Stimulated activated naive CD4-positive, alpha-beta T cell treated with Interleukin-2 at 50 U/mL for 16 hours (primary cell): ENCODE data around the gene SHROOM4.

Experiments
- DNase-seq: peaks from one replicate; lab custom pipeline; 2025; lab: John Stamatoyannopoulos, UW

The SHROOM4 gene

DNA sequence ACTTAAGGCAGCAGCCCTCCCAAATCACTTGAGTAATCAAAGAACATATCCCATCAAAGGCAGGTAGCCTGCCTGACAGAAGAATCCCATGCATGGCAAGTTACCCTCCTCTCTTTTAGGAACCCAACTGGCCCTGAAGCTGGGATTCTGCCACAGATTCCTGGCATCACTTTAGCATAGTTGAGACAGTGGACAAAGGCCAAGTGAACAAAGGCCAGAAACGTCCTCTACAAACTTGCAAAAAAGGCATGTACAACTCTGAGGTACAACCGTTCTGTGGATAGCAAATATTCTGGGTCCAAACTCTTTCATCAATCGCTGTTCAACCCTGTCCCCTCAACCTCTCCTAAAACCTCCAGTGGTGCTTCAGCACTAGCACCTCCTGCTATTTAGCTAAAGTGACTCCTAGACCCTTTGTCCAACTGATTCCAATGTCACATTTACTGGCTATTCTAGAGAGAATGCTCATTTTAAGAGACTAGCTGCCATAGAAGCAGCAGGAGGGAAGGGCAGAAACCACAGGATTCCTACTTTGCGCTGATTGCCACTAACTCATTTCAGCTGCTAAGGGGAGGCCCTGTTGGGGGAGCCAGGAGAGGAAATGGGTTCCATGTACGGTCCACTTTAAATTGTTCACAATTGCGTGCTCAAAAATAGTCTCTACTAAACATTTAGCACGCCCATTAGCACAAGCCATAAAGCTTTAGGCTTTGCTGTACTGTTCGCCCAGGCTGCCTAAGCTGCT, 105.9 kb downstream of the SHROOM4 start:
- DNase-seq: no peak

DNA sequence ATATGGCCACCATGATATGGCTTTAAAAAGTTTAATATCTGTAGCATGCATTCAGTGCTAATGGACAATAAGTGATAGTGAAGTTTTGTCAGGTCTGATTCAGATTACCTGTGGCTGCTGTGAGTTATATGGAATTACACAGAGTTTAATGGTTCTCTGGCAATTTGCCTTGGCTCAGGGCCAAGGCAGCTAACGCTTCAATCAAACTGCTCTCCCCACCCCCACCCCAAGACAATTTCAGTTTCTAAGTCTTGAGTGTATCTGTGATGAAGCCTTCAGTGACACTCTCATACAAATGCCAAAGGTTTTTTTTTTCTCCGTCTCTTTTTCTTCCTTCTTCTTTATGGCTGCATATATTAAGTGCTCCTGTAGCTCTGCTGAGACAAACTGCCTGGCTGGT, 106.6 kb downstream of the SHROOM4 start:
- DNase-seq: no peak

DNA sequence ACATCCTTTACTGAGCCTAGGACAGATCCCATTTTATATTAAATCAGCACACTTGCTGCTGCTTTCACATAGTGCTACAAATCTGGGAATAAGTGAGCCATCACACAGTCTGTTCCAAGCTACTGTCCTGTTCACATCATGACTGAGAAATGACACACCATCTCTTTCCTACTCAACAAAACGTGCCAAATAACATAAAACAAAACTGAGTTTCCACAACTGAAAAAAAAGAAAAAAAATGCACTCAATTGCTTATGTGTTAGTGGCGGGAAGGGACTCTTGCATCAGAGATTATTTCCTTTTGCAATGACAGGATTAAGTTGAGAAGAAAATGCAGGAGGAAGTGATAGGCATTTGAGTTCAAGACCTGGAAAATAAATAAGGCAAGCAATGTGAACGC, 109.0 kb downstream of the SHROOM4 start:
- no peak for DNase-seq

DNA sequence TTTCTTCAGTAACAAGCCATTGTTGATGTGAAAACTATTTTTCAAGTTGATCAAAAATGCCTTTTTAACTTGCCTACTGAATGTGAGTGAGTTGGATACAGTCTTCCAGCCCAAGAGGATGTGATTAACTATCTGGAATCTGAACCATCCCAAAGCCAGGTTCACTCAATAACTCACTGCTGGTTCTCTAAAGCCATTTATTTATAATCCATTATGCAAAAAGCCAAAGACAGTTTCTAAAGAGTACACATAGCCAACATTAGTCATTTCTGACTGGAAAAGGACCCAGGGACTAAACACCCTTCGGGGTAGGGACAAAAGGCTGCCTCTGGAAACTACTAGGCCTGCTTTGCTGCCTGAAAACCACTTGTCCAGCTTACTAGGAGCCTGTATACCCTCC, 109.6 kb downstream of the SHROOM4 start:
- no peak for DNase-seq

DNA sequence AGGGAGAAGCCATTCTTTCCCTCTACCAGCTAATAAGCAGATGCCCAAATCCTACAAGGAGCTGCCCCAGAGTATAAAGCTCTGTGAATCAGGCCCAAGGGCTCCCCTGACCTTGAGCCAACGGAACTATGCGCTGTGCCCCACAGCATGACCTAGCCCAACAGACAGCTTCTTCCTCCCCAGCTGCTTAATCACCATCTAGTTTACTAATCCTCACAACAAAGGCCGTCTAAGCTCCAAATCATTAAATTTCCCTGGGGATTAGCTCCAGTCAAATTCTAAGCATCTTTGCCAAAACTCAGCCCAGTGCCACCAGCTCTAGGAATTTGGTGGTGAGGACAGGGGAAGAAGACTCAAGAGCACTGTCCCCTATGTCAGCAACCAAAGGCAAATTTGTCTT, 113.1 kb downstream of the SHROOM4 start:
- no peak for DNase-seq

DNA sequence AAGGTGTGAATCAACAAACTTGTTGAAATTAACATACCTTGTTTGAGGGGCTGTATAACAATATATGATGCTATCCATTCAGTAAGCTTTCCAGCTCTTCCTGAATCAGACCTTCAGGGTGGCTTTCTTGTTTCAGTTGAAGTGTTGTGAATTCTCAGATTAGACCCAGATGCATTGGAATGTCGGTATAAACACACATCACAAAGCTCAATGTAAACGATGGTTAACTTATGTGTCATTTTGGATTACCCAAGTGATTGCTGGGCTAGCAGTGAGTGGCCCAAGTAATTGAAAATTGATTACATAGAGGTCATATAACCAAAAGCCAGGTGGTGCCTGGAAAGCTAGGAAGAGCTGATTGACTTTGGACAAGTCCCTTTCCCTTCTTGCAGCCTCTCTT, 115.0 kb downstream of the SHROOM4 start:
- DNase-seq: no peak

DNA sequence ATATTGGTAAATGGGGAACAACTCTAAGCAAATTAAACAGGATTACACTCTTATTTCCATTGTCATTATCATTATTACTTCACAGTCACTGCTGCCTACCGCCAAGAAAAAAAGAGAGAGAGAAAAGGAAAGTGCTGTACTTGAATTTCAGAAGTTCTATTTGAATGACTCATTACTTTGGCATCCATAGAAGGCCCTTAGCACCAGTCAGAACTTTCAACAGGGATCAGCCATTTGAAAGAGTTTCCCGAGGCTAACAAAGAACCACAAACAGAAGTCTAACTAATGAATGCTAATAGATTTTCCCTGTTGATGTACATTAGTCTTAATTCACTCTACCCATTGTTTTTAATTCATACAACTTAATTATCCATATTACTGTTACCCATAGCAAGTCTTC, 116.3 kb downstream of the SHROOM4 start:
- no peak for DNase-seq

DNA sequence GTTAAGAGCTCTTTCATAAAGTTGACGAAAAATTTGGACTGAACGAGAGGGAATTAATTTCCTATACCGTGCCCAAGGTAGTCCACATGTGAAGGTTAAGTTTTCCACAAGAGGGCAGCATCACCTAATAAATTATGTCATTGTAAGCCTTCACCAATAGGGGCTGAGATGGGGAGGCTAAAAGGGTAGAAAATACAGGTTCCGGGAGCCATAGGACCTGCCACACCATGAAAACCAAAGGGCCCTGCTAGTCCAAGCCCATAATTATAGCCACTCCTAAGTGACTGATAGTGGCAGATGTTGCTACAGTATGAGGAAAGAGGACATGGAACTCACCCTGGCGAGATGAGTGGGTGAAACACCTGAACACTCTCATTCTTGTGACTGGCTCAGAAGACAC, 122.2 kb downstream of the SHROOM4 start:
- no peak for DNase-seq

DNA sequence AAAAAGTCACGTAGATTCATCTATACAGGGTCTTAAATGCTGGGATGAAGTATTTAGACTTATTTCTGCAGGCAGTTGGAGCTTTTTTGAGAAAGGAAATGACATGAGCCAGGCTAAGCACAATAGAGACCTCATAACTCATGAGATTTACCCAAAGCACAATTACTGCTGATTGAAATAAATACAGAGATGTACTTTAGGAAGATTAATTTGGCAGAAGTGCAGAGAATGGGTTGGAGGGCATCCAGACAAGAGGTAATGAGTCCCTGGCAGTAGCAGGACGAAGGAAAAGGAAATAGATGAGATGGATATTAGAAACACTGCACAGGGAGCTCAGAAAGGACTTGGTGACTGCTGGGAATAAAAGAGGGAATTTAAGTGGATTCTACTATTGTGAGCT, 129.1 kb downstream of the SHROOM4 start:
- DNase-seq: no peak

DNA sequence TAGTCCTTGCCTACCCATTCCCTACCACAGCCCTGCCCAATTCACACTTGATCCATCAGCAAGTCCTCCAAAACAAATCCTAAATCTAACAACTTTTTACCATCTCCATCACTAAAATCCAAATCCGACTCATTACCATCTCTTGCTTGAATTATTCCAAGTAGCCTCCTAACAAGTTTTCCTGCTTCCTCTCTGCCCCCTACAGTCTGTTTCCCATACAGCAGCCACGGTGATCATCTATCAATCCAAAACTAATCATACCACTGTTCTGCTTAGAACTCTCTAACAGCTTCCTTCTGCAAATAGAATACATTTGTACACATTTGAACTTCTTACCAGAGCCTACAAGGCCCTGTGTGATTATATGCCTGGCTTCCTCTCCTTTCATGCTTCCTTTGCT, 133.0 kb downstream of the SHROOM4 start:
- DNase-seq: no peak

DNA sequence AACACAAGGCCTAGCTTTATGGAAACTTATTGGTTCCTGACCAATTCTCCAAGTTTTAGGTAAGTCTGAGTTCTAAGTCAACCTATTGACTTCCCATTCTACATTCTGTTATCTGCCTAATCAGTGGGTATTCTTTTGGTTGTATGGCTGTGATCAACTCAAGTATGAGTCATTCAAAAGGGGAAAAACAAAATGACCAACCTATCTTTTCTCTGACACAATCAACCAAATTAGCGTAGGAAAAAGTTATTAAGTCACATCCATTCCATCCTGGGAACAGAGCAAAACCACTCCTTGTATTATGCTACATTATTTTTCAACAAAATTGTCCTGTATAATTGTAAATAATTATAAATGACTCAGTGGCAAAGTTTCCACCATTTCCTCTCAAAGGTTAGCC, 136.2 kb downstream of the SHROOM4 start:
- DNase-seq: no peak

DNA sequence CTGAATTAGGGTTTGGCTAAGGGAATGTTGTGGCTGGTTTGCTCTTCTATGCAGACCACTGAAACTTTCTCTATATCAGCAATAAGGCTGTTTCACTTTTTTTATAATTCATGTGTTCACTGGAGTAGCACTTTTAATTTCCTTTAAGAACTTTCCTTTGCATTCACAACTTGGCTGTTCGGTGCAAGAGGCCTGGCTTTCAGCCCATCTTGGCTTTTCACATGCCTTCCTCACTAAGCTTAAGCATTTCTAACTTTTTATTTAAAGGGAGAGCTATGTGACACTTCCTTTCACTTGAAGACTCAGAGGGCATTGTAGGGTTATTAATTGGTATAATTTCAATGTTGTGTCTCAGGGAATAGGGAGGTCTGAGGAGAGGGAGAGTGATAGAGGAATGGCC, 142.3 kb downstream of the SHROOM4 start:
- no peak for DNase-seq

DNA sequence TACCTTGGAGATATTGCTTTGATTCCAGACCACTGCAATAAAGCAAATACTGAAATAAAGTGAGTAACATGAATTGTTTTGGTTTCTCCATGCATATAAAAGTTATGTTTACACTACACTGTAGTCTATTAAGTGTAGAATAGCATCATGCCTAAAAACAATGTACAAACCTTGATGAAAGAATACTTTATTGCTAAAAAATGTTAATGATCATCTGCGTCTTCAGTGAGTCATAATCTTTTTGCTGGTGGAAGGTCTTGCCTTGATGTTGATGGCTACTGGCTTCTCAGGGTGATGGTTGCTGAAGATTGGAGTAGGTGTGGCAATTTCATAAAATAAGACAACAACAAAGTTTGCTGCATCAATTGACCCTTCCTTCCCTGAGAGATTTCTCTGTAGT, 145.1 kb downstream of the SHROOM4 start:
- no peak for DNase-seq

DNA sequence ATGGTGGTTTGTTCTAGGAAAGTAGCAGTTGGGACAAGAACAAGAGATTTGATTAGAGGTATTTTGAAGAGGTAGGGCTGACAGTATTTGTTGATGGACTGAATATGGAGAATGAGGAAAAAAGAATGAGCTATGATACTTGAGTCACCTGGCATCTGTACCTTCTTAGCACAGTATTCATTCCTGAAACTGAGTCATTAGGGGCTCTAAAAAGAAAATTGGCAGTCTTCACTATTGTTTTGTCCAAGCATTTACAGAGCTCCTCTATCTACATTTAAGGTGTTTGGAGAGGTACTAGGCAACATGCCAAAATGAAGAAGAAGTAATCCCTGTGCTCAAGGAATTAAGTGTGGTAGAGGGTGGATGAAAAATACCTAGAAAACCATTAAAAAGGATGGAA, 165.8 kb downstream of the SHROOM4 start:
- no peak for DNase-seq

DNA sequence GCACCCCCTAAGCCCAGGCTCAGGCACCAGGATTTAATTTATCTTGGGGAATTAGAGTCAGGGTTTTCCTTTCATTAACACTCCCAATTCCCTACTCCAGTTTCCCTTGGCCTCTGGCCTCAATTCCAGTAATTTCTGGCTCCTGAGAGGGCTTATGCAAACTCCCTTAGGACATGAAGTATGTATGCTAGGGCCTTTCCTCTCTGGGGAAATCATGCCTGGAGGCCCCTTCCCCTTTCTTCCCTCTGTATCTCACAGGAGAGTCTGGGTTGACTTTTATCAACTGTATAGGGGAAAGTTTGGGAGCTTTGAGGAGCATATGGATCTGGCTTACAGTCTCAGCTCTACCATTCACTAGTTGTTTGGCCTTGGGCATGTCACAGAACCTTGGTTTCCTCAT, 169.5 kb downstream of the SHROOM4 start:
- no peak for DNase-seq

DNA sequence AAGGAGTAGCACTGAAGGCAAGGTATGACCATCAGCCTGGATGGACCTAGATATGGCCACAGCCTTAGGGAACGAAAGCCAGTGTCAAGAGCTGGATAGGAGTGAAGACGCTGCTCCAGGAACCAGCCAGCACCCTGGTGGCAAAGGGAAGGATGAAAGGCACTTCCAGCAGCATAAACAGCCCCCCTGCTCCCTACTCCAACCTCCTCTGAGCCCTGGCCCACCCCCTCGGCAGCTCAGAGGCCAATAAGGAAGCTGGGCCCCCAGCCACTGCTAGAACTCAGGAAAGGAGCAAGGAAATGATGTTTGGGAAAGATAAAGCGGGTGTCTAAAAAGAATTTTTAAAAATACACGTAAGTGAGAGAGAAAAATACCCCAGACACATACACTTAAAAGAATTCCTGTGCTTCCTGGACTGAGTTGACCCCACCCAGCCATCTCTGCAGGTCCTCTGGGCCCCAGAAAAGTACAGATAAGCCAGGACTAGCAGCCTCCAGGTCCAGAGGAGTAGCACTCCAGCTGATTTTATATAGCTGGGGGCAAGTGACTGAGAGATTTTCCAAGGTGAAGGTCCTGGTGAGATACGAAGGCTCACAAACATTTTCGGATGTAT, 170.4 kb downstream of the SHROOM4 start:
- no peak for DNase-seq

DNA sequence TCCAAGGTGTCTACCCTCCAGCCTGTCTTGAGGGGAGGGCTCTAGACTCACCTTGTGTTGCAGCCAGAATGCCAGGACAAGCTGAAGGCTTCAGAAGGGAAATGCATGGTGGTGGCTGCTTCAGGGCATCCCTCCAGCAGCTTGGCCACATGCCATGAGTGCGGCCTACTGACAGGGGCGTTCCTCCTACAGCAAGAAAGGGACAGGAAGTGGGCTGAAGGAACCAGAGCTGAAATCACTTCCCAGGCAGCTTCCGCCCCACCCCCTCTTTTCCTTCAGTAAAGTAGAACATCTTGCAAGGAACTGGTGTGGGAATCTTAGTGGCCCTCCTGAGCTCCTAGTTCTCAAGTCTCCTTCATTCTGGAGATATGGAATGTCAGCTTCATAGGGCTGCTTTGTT, 175.9 kb downstream of the SHROOM4 start:
- no peak for DNase-seq

DNA sequence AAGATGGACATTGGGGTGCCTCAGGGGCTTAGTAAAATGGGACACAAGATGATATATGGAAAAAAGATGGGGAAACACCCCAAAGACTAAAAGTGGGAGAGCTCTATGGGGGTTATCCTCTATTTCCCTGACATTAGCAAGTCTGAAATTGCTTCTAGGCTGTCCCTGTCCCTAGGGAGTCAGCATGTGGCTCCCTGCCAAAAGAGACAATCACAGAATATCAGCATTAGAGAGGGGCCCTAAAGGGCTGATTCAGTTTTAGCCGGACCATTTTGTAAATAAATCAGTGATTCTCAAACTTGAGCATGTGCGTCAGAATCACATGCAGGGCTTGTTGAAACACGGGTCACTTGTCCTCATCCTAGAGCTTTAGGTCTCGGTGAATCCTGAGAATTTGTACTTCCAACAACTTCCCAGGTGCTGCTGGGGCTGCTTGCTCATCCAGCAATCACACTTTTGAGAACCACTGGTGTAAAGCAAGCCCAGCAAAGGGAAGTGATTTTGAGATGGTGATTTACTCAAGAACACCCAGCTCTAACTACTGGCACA, 178.1 kb downstream of the SHROOM4 start:
- DNase-seq: no peak

DNA sequence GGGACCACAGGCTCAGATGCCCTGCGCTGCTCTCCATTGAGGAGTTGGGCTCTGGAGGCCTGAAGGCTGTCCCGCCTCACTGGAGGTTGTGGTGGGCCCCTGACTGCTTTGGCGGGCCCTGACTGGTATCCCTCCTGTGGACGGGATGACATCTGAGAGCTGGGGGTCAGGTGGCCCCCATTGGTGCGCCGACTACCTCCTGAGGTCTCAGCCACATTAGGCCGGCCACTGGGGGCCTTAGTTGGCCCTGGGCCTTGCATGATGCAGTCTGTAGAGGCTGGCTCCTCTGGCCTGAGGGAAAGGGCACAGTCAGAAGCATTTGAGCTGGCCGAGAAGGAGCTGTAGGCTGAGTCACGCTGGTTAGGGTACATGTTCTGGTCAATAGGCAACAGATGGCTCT, 178.8 kb downstream of the SHROOM4 start:
- DNase-seq: no peak

DNA sequence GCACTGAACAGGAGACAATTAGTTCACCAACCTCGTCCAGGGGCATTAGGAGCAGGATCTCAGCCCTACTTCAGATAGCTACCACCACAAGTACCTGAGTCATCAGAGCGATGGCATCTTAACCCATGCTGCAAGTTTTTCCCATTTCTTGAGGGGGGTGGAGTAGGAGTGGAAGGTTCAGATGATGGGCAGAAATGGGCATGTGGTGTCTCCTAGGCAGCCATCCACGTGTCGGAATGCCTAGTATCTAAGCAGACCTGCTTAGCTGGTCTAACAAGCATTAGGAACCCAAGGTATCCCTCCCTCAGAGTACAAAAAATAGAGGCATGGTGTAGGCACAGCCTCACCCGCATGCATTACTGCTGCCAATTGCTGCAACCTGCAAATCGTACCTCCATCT, 184.2 kb downstream of the SHROOM4 start:
- DNase-seq: no peak

DNA sequence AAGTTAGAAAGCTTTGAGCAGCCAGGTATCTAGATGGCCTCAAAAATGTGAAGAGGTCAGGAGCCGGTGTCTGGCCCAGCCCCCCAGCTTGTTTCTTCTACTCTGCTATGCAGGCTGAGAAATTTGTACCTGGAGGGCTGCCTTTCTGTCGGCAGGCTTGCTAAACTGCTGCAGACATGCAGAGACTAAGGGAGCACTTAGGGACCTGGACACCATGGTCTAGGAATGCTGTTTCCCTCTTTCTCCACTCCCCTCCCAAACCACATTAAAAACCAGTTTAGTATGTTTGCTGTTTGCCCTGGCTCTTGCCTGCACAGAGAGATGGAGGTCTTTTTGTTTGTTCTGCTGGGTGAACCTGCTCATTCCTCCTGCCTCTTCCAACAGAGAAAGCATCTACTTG, 186.3 kb downstream of the SHROOM4 start:
- no peak for DNase-seq

DNA sequence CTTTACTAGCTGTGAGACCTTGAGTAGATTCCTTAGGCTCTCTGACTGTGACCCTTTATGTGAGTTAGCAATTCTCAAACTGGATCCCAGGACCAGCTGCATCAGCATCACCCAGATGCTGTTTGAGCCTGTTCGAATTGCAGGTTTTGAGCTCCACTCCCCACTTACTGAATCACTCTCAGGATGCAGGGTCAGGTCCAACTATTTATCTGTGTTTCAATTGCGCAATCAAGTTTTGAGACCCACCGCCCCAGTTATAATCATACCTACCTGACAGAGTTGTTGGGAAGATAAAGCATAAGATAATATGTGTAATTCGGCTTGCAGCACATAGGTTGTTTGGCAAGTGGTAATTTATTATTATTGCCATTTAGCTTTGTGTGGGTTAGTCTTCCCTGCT, 187.6 kb downstream of the SHROOM4 start:
- no peak for DNase-seq

DNA sequence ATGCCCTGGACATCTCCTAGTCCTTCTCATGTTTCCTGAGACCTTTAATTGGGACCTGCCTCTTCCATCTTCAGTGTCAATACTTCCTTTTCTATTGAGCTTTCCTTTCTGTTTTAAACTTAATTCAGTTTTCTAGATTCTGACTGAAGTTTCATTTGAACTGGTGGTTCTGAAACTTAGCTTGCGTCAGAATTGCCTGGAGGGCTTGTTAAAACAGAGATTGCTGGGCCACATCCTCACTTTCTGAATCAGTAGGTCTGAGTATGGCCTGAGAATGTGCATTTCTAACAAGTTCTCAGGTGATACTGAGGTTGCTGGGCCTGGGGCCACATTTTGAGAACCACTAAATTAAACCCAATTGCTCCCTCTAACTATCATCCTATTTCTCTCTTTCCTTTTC, 191.2 kb downstream of the SHROOM4 start:
- DNase-seq: no peak
